ENCODE results near the gene LIPA.
"Not testable (repeated sequence)": the region's sequence is repeated elsewhere in the genome, so short reads cannot be mapped to it uniquely, and the experiment has no call there.

LIPA gene

DNA sequence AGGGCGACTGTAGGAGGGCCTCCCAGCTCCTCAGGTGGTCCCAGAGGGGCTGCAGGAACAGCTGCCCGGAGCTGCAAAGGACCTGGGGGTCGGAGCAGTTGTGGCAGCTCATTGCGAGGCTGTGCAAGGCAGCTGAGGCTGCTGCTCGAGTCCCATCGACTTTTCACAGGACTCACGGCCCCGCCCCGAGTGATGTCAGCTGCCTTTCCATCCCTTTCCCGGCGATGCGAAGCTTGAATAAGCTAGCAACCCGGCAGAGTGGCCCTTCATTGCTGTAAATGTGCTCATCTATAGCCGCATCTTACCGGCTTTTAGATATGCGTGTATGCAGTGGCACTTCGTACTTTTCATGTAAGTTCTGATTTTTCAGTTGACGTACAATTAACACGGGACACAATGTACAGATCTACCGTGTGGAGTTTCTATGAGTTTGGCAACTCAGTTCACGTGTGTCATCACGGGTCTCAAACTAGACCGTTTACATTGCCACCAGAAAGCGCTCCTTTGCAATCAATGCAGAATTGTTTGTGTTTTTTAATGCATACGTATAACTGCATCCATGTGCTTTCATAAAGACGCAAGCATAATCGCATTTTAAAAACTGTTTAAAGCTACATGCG is 44.3 kb downstream of the LIPA start, which contains the start of gene CH25H:
Gene CH25H (minus strand): TSS at position 137 of the 620 bp plus-strand sequence. CDS start 25 bp downstream, at position 112.
- DNase-seq: peak; percentile 84

DNA sequence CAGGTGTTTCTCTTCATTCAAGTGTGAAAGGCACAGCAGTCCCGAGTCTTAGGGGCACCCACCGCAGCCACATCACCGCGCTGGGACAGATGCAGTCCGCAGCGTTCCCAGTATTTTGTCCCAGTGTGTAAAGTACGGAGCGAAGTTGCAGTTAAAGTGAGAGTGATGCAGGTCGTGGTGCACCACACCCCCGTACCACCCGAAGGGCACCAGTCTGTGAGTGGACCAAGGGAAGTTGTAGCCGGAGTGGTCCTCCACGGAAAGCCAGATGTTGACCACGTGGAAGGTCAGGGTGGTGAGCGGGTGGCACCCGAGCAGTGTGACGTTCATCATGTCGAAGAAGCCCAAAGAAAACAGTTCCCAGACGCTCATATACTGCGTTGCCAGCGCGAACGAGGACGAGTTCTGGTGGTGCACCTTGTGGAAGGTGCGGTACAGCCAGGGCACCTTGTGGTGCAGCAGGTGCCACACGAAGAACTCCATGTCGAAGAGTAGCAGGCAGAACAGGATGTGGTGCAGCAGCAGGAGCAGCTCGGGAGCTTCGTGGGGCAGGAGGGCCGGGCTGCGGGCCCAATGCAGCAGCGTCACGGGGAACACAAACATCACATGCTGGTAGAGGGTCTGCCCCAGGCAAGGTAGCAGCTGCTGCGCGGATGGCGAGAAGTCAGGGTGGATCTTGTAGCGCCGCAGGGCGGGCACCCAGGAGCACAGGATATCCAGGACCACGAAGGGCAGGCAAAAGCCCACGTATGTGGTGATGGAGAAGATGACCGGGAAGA is 45.0 kb downstream of the LIPA start:
- peak; percentile 54 for DNase-seq

DNA sequence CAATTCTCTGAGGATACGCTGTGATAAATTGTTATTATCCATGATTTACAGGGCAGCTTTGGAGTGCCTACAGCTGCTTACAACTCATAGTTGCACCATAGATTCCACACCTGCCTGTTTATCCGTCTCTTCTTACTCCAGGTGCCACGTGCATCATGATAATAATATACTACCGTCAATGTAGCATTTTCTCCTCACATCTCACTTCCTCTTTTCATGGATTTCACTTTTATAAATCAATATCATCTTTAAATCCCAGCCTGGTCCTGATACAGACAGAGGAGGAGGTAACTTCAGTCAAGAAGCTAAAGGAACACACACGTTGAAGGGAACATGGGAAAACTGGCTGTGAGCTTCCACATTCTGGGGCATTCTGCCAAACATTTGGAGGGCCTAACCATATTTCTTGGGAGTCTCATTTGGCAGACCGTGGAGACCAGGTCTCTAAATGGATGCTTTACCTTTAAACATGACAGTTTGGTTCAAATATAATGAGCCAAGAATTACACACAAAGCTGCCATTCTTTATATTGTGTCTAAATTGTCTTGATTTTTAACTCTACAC is 46.9 kb downstream of the LIPA start:
- DNase-seq: no peak

DNA sequence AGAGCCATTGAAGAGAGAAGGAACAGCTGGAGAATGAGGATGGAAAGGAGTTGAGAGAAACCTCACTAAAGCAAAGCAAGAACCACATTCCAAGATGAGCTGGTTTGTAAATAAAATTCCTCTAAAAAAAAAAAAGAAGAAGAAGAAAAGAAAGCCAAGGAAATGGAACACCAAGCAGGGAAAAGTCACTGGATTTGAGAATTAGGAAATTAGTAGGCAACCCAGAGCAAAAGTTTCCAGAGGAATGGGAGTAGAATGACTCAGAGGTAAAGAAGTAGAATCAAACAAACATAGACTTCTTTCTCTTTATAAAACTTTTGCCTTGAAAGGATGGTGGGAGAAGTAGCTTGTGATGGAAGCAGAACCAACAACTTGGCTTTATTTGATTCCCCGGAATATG is 48.3 kb downstream of the LIPA start:
- no peak for DNase-seq

DNA sequence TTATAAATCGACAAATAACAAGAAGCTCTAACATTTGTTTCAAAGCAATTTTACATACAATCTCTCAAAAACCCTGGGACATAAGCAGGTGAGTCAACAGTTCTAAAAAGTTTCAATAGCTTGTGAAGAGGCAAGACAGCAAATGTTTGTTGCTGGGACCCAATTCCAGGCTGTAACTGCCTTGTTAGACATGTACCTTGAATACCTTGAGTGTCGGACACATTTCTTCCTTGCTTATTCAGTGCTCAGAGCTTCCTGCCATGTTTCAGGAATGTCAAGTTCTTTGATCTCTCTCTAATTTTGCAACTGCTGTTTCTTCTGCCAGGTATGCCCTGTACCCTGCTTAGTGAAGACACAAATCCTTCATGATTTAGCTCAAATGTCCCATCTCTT is 49.5 kb downstream of the LIPA start:
- DNase-seq: no peak

DNA sequence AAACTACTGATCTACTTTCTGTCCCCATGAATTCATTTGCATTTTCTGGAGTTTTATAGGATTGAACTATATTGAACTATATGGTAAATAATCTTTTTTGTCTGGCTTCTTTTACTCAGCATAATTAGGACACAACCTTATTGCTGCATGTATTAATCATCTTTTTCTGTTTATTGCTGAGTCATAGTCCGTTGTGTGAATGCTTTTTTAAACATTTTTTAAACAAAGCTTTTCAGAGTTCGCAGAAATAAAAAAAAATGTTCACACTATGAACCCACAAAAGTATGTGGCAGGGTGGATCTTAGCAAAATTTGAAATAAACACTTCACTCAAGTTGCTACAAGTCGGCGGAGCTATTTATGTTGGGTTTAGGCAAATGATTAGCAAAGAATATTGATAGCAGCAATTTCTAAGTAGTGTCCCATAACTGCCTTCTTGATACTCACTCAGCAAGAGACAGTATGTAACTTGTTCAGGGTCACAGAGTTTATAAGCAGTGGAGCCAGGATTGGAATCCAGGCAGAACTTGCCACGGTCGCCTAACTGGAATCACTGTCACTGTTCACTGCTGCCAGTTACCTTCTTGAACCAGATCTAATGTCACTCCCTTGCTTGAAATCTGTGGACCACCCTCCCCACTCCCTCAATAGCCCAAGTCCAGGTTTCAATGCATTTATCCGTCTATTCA is 50.1 kb downstream of the LIPA start:
- DNase-seq: no peak

DNA sequence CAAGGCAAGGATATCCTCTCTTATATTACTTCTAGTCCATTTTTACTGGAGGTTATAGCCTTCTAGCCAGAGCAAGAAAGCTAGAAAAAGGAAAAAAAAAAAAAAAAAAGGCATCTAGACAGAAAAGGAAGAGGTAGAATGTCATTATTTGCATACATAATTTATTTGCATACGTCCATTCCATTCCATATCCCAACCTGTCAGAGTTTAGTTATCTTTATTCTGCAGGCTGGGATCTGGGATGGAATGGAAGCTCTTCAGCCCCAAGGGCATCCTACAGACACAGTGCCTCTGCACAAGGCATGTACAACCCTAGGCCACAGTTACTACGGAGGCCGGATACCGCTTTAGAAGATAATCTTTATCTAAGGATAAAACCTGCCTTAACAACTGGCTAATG is 54.1 kb downstream of the LIPA start:
- no peak for DNase-seq

DNA sequence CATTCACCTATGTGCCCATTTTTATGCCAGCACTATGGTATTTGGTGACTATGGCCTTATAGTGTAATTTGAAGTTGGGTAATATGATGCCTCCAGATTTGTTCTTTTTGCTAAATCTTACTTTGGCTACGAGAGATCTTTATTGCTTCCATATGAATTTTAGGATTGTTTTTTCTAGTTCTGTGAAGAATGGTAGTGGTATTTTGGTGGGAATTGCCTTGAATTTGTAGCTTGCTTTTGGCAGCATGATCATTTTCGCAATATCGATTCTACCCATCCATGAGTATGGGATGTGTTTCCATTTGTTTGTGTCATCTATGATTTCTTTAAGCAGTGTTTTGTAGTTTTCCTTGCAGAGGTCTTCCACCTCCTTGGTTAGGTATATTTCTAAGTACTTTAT is 60.3 kb downstream of the LIPA start:
- DNase-seq: not testable (repeated sequence)

DNA sequence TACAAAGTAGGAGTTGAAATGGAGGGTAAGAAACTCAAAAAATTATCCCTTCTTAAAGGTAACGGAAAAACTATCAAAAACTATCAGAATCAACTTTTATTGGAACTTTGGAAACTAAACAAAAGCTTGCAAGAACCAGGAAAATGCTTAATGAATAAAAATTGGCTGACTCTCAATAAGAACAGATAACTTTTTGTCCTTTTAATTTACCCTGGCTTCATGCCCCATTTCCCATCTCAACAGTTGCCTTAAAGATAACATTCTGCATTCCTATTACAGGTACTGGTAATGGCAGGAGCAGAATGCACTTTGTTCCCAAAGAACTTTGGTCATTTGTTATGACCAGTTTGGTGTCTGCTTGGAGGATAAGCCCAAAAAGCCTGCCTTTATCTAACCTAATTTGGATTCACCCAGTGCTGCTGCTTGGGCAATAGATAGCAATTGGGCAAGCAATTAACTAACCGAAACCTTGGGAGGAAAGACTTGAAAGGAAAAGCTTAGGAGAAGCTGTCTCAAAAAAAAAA is 62.3 kb downstream of the LIPA start:
- DNase-seq: no peak

DNA sequence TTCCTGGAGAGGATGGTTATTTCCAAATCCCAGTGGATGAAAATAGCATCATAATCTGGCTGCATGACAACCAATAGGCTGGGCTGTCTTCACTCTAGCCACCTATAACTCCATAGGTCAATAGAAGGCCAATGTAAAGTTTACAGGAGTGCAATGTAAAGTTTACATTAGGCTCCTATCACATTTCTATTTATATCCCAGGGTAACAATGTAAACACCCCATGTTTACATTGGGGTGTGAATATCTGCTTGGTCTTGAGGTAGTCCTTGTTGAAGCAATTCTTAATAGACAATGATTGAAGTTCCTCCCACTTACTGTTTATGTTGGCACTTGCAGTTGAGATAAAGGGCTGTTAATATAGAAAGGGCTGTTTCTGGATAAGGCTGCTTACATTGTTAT is 65.9 kb downstream of the LIPA start:
- no peak for DNase-seq

DNA sequence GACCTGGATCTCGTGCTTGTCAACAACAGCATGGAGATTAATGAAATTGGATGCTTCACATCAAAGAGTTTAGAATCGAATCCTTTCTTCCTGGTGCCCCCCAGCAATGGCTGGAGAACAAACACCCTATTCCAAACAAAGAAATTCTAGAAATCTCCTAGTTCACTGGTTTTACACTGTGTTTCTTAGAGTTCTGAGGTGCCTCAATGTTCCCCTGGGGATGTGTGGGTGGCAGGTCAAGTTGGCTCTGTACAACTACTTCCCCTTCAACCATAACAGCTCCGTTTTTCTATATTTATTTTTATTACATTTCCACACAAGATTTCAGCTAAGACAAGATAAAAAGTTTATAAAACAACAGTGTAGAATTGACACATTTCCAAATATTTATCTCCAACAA is 66.9 kb downstream of the LIPA start:
- DNase-seq: no peak

DNA sequence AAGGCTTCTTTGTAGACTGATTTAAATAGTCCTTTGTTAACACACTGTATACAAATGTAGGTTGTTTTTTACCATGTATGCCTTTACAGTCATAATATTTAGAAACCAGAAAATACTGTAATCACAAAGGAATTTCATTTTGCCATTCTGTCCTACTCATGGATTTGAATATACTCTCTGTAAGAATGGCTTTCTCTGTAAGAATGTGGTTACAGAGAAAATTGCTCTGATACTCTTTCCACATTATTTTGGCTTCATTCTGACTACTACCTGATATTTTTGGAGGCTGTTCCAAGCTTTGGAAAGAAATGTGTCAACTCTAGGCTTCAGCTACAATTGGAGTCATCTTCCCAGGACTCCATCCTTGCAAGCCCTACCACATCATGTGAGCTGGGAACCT is 68.0 kb downstream of the LIPA start:
- no peak for DNase-seq

DNA sequence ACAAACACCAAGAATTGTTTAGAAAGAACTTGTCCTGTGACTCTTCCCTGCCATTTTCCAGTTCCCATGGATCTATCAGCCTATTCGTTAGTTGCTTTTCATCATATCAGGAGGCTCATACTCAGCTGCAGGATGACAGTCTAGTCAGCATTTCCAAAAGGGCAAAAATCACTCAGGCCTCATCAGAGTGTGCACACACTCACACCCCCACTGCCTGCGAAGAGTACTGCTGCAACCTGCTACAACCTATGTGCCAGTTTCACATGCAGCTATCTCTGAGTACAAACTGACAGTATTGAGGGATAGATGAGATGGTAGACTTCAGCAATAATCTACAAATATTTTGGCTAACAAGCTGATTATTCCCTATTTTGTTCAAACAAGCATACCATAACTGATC is 68.7 kb downstream of the LIPA start:
- no peak for DNase-seq

DNA sequence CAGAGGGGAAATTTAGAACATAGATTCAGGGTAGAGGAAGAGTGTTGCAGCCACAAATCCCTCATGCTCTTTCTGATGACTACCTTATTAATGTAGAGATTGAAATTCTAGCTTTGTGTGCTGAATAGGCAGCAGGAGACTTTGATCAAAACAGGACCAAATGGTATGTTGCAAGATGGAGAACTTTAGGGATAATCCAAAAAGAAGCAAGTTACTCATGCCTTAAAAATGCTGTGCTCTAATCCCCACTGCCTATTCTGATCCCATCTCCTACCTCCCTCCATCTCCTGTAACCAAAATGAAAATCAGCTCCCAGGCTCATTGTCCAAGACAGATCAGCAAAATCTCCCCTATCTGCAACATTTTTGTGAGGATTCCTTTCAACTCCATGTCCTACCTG is 75.8 kb downstream of the LIPA start:
- DNase-seq: no peak

DNA sequence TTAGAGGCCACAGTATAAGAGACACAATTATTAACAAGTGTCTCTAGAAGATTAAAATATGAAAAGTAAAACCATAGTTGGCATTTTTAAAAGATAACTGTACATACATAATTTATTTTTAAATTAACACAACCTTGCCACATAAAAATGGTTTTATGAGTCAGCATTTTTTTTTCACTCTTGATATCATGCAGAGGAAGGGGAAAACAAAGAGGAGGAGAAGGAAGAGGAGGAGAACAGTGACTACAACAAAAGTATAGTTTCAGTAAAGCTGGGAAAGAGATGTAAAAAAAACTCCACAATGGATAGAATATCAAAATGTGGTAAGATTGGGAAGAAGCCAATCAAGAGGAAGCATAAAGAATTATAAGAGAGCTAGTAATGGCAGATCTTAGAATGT is 78.5 kb downstream of the LIPA start:
- DNase-seq: no peak

DNA sequence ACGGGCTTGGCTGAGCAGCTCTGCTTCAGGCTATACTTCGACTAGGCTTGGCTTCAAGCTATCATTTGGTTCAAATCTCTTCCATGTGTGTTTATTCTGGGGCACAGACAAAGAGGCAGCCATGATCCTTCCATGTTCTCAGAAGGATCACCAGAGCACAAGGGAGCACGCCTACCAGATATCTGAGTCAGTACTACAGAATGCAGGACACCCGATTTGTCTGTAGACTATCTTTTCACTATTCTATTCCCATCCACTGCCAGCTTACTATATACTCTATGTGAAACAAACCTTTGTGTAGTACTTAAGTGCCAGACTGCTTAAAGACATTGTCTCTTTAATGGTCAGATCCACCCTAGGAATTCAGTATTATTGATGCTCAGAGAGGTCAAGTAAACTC is 79.6 kb downstream of the LIPA start:
- DNase-seq: no peak

DNA sequence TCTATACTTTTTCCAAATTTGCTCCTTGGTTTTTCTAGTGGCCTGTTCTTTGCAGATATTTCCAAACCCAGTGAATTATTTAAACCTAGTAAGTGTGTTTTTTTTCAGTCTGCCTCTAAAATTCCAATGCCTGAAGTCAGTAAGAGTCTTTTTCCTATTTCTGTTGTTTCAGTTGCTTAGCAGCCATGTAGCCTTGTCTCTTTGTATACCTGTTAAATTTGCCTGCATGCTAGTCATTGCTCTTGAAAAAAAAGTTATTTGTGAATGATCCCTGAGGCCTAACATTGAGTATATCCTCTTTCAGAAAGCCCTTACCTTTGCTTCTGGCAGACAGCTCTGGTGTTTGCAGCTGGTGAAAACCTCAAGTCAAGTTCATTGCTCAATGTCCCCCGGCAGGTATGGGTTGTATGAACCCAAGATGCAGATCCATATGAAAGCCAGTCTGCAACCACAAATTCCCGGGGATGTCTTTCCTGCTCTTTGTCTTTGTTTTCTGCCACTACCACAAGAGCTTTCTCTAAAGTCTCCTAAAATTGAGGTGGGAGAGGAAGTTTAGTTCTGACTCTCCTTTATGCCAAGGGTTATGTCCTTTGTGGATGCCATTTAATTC is 80.2 kb downstream of the LIPA start:
- no peak for DNase-seq

DNA sequence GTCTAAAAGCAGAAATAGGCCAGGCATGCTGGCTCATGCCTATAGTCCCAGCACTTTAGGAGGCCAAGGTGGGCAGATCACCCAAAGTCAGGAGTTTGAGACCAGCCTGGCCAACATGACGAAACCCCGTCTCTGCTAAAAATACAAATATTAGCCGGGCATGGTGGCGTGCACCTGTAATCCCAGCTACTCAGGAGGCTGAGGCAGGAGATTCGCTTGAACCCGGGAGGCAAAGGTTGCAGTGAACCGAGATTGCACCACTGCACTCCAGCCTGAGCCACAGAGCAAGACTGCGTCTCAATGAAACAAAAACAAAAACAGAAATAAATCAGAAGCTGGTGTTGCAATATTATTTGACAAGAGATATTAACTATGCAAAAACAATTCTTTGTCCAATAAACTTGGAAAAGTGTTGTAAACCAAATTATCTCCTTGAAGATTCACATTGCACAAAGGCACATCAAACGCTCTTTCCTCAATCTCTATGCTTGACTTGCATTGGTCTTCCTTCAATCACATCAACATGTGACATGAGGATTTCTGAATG is 83.1 kb downstream of the LIPA start:
- DNase-seq: not testable (repeated sequence)

DNA sequence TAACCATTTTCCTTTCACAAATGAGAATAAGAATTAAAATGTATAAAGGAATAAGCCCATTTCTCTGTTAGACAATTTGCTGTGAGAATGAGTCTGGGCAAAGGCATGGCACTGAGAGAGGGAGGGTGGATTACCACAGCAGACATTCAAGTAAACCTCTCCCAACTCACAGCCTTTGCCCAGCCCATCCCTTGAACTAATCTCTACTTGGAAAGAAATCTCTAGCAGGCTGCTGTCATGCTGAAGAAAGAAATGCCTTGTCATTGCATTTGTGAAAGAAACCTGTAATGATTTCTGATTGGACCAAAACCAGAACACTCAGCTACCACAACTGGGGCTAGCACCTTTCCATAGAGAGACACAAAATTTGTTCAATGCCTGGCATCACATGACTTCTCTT is 83.7 kb downstream of the LIPA start:
- no peak for DNase-seq

DNA sequence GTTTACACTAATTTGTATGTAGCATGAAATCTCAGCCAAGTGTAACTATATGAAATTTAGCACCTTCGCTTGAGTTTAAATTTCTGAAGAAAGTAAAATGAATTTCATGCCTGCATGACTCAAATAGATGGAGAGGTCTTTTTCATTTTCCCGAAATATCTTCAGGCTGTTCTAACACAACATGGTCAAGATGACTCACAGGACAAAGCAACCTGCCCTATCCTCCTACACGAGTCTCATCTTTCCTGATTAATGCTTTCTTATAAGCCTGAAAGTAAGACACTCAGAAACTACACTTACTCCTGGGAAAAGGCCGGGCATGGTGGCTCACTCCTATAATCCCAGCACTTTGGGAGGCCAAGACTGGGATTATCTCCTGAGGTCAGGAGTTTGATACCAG is 85.7 kb downstream of the LIPA start:
- no peak for DNase-seq

DNA sequence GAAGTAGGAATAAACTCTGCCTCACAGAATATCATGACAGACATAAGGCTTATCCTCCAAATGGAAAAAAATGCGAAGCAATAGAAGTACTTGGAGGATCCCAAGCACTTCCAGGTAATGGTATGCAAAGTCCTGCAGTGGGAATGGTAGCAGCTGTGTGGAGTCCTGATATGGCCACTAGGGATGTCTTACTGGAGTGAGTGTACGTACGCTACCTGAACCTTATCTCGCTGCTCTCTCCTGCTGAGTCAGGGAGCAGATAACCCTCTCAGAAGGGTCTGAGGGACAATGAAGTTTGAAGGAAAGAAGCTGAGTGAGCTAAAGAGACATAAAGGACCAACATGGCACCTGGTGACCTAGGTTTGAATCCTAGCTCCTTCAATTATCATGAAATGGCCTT is 86.7 kb downstream of the LIPA start:
- no peak for DNase-seq

DNA sequence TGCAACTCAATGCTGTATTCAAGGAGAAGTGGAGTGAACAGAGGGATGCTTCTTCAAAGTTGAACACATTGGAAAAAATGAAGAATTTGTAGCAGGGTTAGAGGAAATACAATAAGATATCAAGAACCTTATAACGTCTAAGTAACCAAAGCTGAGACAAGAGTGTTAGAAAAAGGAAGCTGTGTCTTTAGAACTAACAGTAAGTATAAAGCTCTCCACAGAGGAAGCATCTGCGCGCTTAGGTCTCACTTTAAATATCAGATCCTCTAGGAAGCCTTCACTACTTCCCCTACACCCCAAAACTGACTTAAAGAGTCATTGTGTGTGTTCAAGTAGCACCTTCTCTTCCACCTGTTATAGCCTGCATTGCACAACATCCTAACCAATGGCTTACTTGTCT is 87.5 kb downstream of the LIPA start:
- no peak for DNase-seq

Measured in left hindlimb (tissue), 1 donor.